GM12878 (cell line): ENCODE data around the gene NEO1. TPM values are rescaled to one million over a fixed set of nuclear protein-coding genes. Genes with fewer than 3 reads are reported as not detected.

ENCODE experiments used
- ATAC-seq: fragments of 200-7000 bp; cut with Tn5 transposase; 3 replicates; pipeline ENCODE4 v1.9.1; 2020; ENCODE audit warnings: mild to moderate bottlenecking, moderate library complexity
- BruUV-seq: library from RNA; stranded (reverse); fragments of 400-500 nt; replicated peaks from 2 replicates; lab custom pipeline; 2021; lab: Mats Ljungman, UMichigan
- CTCF ChIA-PET: fragments of 300-600 bp; sonication (Branson Sonifier 250); formaldehyde crosslinking; extraction: SDS; loops from one replicate; lab custom pipeline; 2021; ENCODE audit warnings: inconsistent platforms; lab: Yijun Ruan, JAX
- POLR2A ChIA-PET: fragments of 350-600 bp; formaldehyde crosslinking; extraction: SDS; loops from one replicate; lab custom pipeline; 2021; ENCODE audit warnings: inconsistent platforms; lab: Charles Lee
- RAD21 ChIA-PET: fragments of 300-600 bp; sonication (Branson Sonifier 250); formaldehyde crosslinking; loops from one replicate; lab custom pipeline; 2023; ENCODE audit warnings: antibody characterized with exemption; ENCODE audit not compliant: unreplicated experiment; lab: Charles Lee
- SMC1A ChIA-PET: fragments of 300-600 bp; sonication (Branson Sonifier 250); formaldehyde crosslinking; loops from one replicate; lab custom pipeline; 2023; ENCODE audit not compliant: unreplicated experiment, uncharacterized antibody; lab: Charles Lee
- DNase-seq: peaks from one replicate; pipeline ENCODE4 v3.0.0-alpha.2; 2011; ENCODE audit warnings: low read depth, low spot score
- FAIRE-seq: peaks from 3 replicates; lab custom pipeline; 2011; peaks lifted over from hg19 to GRCh38; lab: Jason Lieb, UNC
- H2AFZ ChIP-seq: 2 replicates; pipeline ENCODE4 v1.6.0; 2011; ENCODE audit warnings: low read depth, low read length, control low read depth; ENCODE audit not compliant: control insufficient read depth
- H3K27ac ChIP-seq: 2 replicates; pipeline ENCODE4 v1.5.1; 2011; ENCODE audit warnings: control low read depth; ENCODE audit not compliant: control insufficient read depth, insufficient read depth
- H3K27me3 ChIP-seq, 2 experiments: replicated peaks in 1 of 2; 2 replicates each; pipeline versions ENCODE4 v1.6.0 to v1.6.1; 2011; ENCODE audit warnings: low read length in 1 of 2; ENCODE audit not compliant: control insufficient read depth in 2 of 2, insufficient read depth in 2 of 2
- H3K36me3 ChIP-seq, 2 experiments: 2 replicates each; pipeline ENCODE4 v1.5.1; 2011; ENCODE audit warnings: low read length in 1 of 2; ENCODE audit not compliant: control insufficient read depth in 2 of 2, insufficient read depth in 2 of 2
- H3K4me1 ChIP-seq: 2 replicates; pipeline ENCODE4 v1.6.1; 2011; ENCODE audit warnings: mild to moderate bottlenecking, low read length, moderate library complexity, mixed read lengths; ENCODE audit not compliant: control insufficient read depth, insufficient read depth
- H3K4me2 ChIP-seq: 2 replicates; pipeline ENCODE4 v1.6.0; 2011; ENCODE audit warnings: control low read depth; ENCODE audit not compliant: control insufficient read depth, insufficient read depth
- H3K4me3 ChIP-seq: fragments of 200-600 bp; sonication (generic); 2 replicates; pipeline ENCODE4 v1.5.1; 2016
- H3K79me2 ChIP-seq: 2 replicates; pipeline ENCODE4 v1.6.0; 2011; ENCODE audit warnings: low read length; ENCODE audit not compliant: control insufficient read depth, insufficient read depth
- H3K9ac ChIP-seq: 2 replicates; pipeline ENCODE4 v1.8.0; 2011; ENCODE audit warnings: low read length, control low read depth, mixed read lengths; ENCODE audit not compliant: control insufficient read depth, insufficient read depth
- H3K9me3 ChIP-seq: replicated peaks from 3 replicates; pipeline ENCODE4 v1.5.1; 2011; ENCODE audit warnings: mild to moderate bottlenecking, low read length; ENCODE audit not compliant: control insufficient read depth, insufficient read depth
- H4K20me1 ChIP-seq: 2 replicates; pipeline ENCODE4 v1.6.0; 2011; ENCODE audit not compliant: control insufficient read depth, insufficient read depth
- CEBPB ChIP-seq, 2 experiments: fragments of 150-350 bp in 1 of 2; IDR thresholded peaks; 2 replicates each; pipeline ENCODE4 v1.6.1; 2012 to 2014; ENCODE audit warnings: low read depth in 2 of 2, low read length in 2 of 2, borderline replicate concordance in 1 of 2, inconsistent platforms in 1 of 2
- CHD1 ChIP-seq: IDR thresholded peaks from 2 replicates; pipeline ENCODE4 v1.6.1; 2012; ENCODE audit warnings: low read depth, low read length, improper control_type of control experiment
- EED ChIP-seq: sonication (generic); IDR thresholded peaks from 2 replicates; pipeline ENCODE4 v1.6.1; 2016; ENCODE audit warnings: antibody characterized with exemption, low read depth
- MEF2B ChIP-seq: fragments of 450-650 bp; IDR thresholded peaks from 2 replicates; pipeline ENCODE4 v1.6.1; 2018; ENCODE audit warnings: mild to moderate bottlenecking, moderate library complexity; ENCODE audit not compliant: partially characterized antibody, poor library complexity, severe bottlenecking
- NFXL1 ChIP-seq: fragments of 450-650 bp; IDR thresholded peaks from 2 replicates; pipeline ENCODE4 v1.6.1; 2017; ENCODE audit warnings: antibody characterized with exemption, mild to moderate bottlenecking, borderline replicate concordance
- PAX5 ChIP-seq: IDR thresholded peaks from 2 replicates; pipeline ENCODE4 v1.6.1; 2011; ENCODE audit warnings: low read depth, low read length, borderline replicate concordance
- POLR2AphosphoS2 ChIP-seq: IDR thresholded peaks from 2 replicates; pipeline ENCODE4 v1.6.1; 2011; ENCODE audit warnings: low read depth, mild to moderate bottlenecking, low read length, improper control_type of control experiment, moderate library complexity
- RELB ChIP-seq: fragments of 450-650 bp; IDR thresholded peaks from 2 replicates; pipeline ENCODE4 v1.6.1; 2017; ENCODE audit warnings: low read depth, mild to moderate bottlenecking, moderate library complexity
- SKIL ChIP-seq: fragments of 450-650 bp; IDR thresholded peaks from 2 replicates; pipeline ENCODE4 v1.6.1; 2017; ENCODE audit warnings: mild to moderate bottlenecking, low read depth, inconsistent platforms; ENCODE audit not compliant: poor library complexity, severe bottlenecking
- SUPT20H ChIP-seq: IDR thresholded peaks from 2 replicates; pipeline ENCODE4 v1.6.1; 2011; ENCODE audit warnings: low read depth, mild to moderate bottlenecking, low read length, moderate library complexity, borderline replicate concordance; ENCODE audit not compliant: control insufficient read depth
- TCF3 ChIP-seq: IDR thresholded peaks from 2 replicates; pipeline ENCODE4 v1.6.1; 2012; ENCODE audit warnings: low read depth, mild to moderate bottlenecking, low read length, borderline replicate concordance; ENCODE audit not compliant: insufficient read depth
- USF1 ChIP-seq: IDR thresholded peaks from 2 replicates; pipeline ENCODE4 v1.6.1; 2011; ENCODE audit warnings: borderline replicate concordance, low read depth, mild to moderate bottlenecking, moderate library complexity, mixed read lengths, low read length; ENCODE audit not compliant: insufficient read depth; ENCODE audit errors: extremely low read length
- ZNF622 ChIP-seq: fragments of 450-650 bp; IDR thresholded peaks from 2 replicates; pipeline ENCODE4 v1.6.1; 2017; ENCODE audit warnings: mild to moderate bottlenecking, inconsistent platforms
- WGBS: methylation state at CpG from one replicate; pipeline ENCODE4 v1.1.6; 2016; ENCODE audit warnings: low lambda C conversion rate; ENCODE audit not compliant: insufficient replicate concordance, insufficient coverage; ENCODE audit errors: missing lambda C conversion rate; 5-methylcytosine and 5-hydroxymethylcytosine counted together
- in situ Hi-C: fragments of 300-500 bp; cut with MboI; formaldehyde crosslinking; loops from 9 replicates; pipeline ENCODE4 v1.14.3; 2018; ENCODE audit warnings: mixed read lengths
- intact Hi-C: fragments of 100-400 bp; cut with micrococcal nuclease; formaldehyde crosslinking; loops from one replicate; pipeline ENCODE4 v1.14.2; 2022; ENCODE audit not compliant: unreplicated experiment
- polyA plus RNA-seq, 11 experiments: library from polyadenylated mRNA; depleted of rRNA in 4 of 11; unstranded in 6 of 11; stranded (reverse) in 5 of 11; fragments of >200 nt; fragmentation: Nextera tagmentation in 4 of 11; fragmentation: Illumina TruSeq in 1 of 11; extraction: Ambion mirVana in 4 of 11; extraction: Trizol in 1 of 11; gene quantifications; 1 replicate in 1 of 11; 2 replicates in 10 of 11; pipeline versions ENCODE4 v1.2.1 to v1.2.3, GENCODE V29; 2011 to 2016; ENCODE audit warnings: inconsistent platforms in 2 of 11, missing spikeins in 2 of 11, low read depth in 1 of 11
- total RNA-seq, 4 experiments: library from RNA; depleted of rRNA in 3 of 4; stranded (reverse); fragments of >200 nt in 3 of 4; fragmentation: Illumina TruSeq in 1 of 4; extraction: Trizol in 1 of 4; gene quantifications; 2 replicates each; pipeline versions ENCODE4 v1.2.1 to v1.2.3, GENCODE V29; 2013 to 2021

The NEO1 gene
- total and polyA plus RNA-seq, 10 of the 15 experiments (the other 5 are each of a cell fraction or from before 2014, with no cell fraction given) = 0.03 to 2.0 (median 0.32) TPM

- TF ChIP-seq MEF2B = no peak
- TF ChIP-seq PAX5 = no peak
- TF ChIP-seq NFXL1 = no peak
- no peak for TF ChIP-seq USF1
- no peak for TF ChIP-seq EED
- TF ChIP-seq SKIL = no peak
- no peak for TF ChIP-seq POLR2AphosphoS2
- no peak for TF ChIP-seq CEBPB (IDR thresholded peaks at IDR 0.05; ENCODE audit: borderline replicate concordance in 1 of 2, low read depth in 2 of 2, low read length in 2 of 2)
- TF ChIP-seq RELB = no peak
- no peak for TF ChIP-seq CHD1
- TF ChIP-seq ZNF622 = no peak
- no peak for TF ChIP-seq SUPT20H
- no peak for TF ChIP-seq TCF3
- TF ChIP-seq, all 136 proteins: peak for 0
- DNase-seq (no peak), ATAC-seq (no peak), FAIRE-seq (no peak)
- Histone ChIP-seq H3K9me3 (no peaks in the 10 kb centered on the region), H3K4me2 (no peak overlapping the region), H3K36me3 (no peaks in the 10 kb centered on the region), H3K79me2 (no peaks in the 10 kb centered on the region), H4K20me1 (no peaks in the 10 kb centered on the region), H3K9ac (no peak overlapping the region), H3K27ac (no peak overlapping the region), H3K4me3 (no peak overlapping the region), H2AFZ (no peak overlapping the region), H3K4me1 (no peaks in the 10 kb centered on the region), H3K27me3 (no peaks in the 10 kb centered on the region)
- in situ Hi-C loops (no loop called here), intact Hi-C loops (loop anchor here (10.0 kb wide), 1 partner anchor 463 kb away; the partner anchor contains the start of gene ADPGK)
- POLR2A ChIA-PET = no interaction called here
- CTCF ChIA-PET = interaction anchor here (1.2 to 2.3 kb wide), 6 partner anchors 11 to 648 kb away, joined by 5 to 11 read pairs (median 6); no protein-coding TSS in a partner anchor
- BruUV-seq = no TSS peak
- RAD21 ChIA-PET = interaction anchor here (0.9 kb wide), 1 partner anchor 17 kb away, joined by 3 read pairs; no protein-coding TSS in a partner anchor
- WGBS = 0% methylated on average over 1 of the region's 1 CpG
- SMC1A ChIA-PET = interaction anchor here (3.0 kb wide), 1 partner anchor 17 kb away, joined by 16 read pairs; no protein-coding TSS in a partner anchor
These were observed 195.1 kb downstream of the NEO1 start for GRCh38 chr15:73247331-73247730.
